Endothelial cell of umbilical vein (primary cell): Measurements from ENCODE around the gene TOP2A. TPM values are rescaled to one million over a fixed set of nuclear protein-coding genes. Genes with fewer than 3 reads are reported as not detected.

ENCODE experiments used
- BruUV-seq: library from RNA; stranded (reverse); fragments of 400-500 nt; replicated peaks from 2 replicates; lab custom pipeline; 2021; lab: Mats Ljungman, UMichigan
- CTCF ChIA-PET: fragments of 300-600, 350-600 bp; sonication (Branson Sonifier 250); formaldehyde crosslinking; loops from one replicate; lab custom pipeline; 2021; ENCODE audit warnings: antibody characterized with exemption, inconsistent platforms; lab: Charles Lee
- POLR2A ChIA-PET: fragments of 300-600, 350-600 bp; sonication (Branson Sonifier 250); formaldehyde crosslinking; loops from one replicate; lab custom pipeline; 2021; ENCODE audit warnings: antibody characterized with exemption, inconsistent platforms; lab: Charles Lee
- DNase-seq: peaks from one replicate; pipeline ENCODE4 v3.0.0-alpha.2; 2011; ENCODE audit warnings: low read depth, low spot score
- FAIRE-seq: peaks from 2 replicates; lab custom pipeline; 2011; peaks lifted over from hg19 to GRCh38; lab: Jason Lieb, UNC
- H2AFZ ChIP-seq: 2 replicates; pipeline ENCODE4 v1.6.0; 2012; ENCODE audit warnings: low read depth, low read length, control low read depth, inconsistent platforms
- H3K27ac ChIP-seq: 2 replicates; pipeline ENCODE4 v1.5.1; 2011; ENCODE audit warnings: low read depth, mild to moderate bottlenecking, control low read depth, low read length, moderate library complexity; ENCODE audit not compliant: insufficient read depth
- H3K27me3 ChIP-seq, 2 experiments: 2 replicates each; pipeline versions ENCODE4 v1.6.0 to v1.6.1; 2011; ENCODE audit warnings: low read length in 2 of 2, mixed read lengths in 1 of 2; ENCODE audit not compliant: control insufficient read depth in 2 of 2, insufficient read depth in 2 of 2
- H3K36me3 ChIP-seq, 2 experiments: 2 replicates in 1 of 2; 3 replicates in 1 of 2; pipeline ENCODE4 v1.5.1; 2011; ENCODE audit warnings: low read length in 2 of 2, mild to moderate bottlenecking in 1 of 2, moderate library complexity in 1 of 2; ENCODE audit not compliant: control insufficient read depth in 2 of 2, insufficient read depth in 2 of 2; ENCODE audit errors: extremely low read depth in 1 of 2
- H3K4me1 ChIP-seq: 3 replicates; pipeline ENCODE4 v1.5.1; 2011; ENCODE audit warnings: mild to moderate bottlenecking, low read length; ENCODE audit not compliant: control insufficient read depth, insufficient read depth; ENCODE audit errors: extremely low read depth
- H3K4me2 ChIP-seq: 2 replicates; pipeline ENCODE4 v1.6.1; 2011; ENCODE audit warnings: low read length, control low read depth, mixed read lengths; ENCODE audit not compliant: insufficient read depth
- H3K4me3 ChIP-seq, 3 experiments: fragments of 200-600 bp in 1 of 3; sonication (generic), shearing (Covaris generic) in 1 of 3; replicated peaks in 1 of 3; 2 replicates each; pipeline ENCODE4 v1.5.1; 2011 to 2016; ENCODE audit warnings: control low read depth in 3 of 3, low read length in 3 of 3, mild to moderate bottlenecking in 2 of 3, inconsistent platforms in 1 of 3, low read depth in 1 of 3, moderate library complexity in 1 of 3; ENCODE audit not compliant: insufficient read depth in 1 of 3
- H3K79me2 ChIP-seq: 2 replicates; pipeline ENCODE4 v1.6.0; 2012; ENCODE audit warnings: low read length, inconsistent platforms; ENCODE audit not compliant: control insufficient read depth, insufficient read depth
- H3K9ac ChIP-seq: replicated peaks from 2 replicates; pipeline ENCODE3; 2011; ENCODE audit warnings: low read length, control low read depth; ENCODE audit not compliant: insufficient read depth; ENCODE audit errors: extremely low read depth
- H3K9me1 ChIP-seq: replicated peaks from 3 replicates; pipeline ENCODE4 v1.6.0; 2011; ENCODE audit warnings: mild to moderate bottlenecking, low read length; ENCODE audit not compliant: control insufficient read depth, insufficient read depth; ENCODE audit errors: extremely low read depth
- H3K9me3 ChIP-seq: replicated peaks from 2 replicates; pipeline ENCODE4 v1.5.1; 2012; ENCODE audit warnings: low read length, inconsistent platforms; ENCODE audit not compliant: control insufficient read depth, insufficient read depth
- H4K20me1 ChIP-seq: replicated peaks from 2 replicates; pipeline ENCODE3; 2011; ENCODE audit warnings: mild to moderate bottlenecking, low read length; ENCODE audit not compliant: control insufficient read depth, insufficient read depth; ENCODE audit errors: extremely low read depth
- EZH2 ChIP-seq: IDR thresholded peaks from 2 replicates; pipeline ENCODE4 v1.6.1; 2012; ENCODE audit warnings: borderline replicate concordance, low read depth, mild to moderate bottlenecking, moderate library complexity, low read length, inconsistent platforms; ENCODE audit not compliant: severe bottlenecking
- FOS ChIP-seq: IDR thresholded peaks from 2 replicates; pipeline ENCODE4 v1.6.1; 2011; ENCODE audit warnings: mild to moderate bottlenecking, low read length, moderate library complexity, borderline replicate concordance; ENCODE audit not compliant: insufficient read depth
- GATA2 ChIP-seq: IDR thresholded peaks from 2 replicates; pipeline ENCODE4 v1.7.0; 2011; ENCODE audit warnings: low read depth, mild to moderate bottlenecking, moderate library complexity, mixed read lengths, low read length; ENCODE audit not compliant: insufficient read length, insufficient read depth
- JUN ChIP-seq: IDR thresholded peaks from 2 replicates; pipeline ENCODE4 v1.6.1; 2011; ENCODE audit warnings: borderline replicate concordance, low read depth; ENCODE audit not compliant: insufficient read length, insufficient read depth
- MYC ChIP-seq: IDR thresholded peaks from one replicate; pipeline ENCODE4 v1.6.1; 2011; ENCODE audit warnings: mild to moderate bottlenecking, low read depth, low read length
- POLR2A ChIP-seq: IDR thresholded peaks from 2 replicates; pipeline ENCODE4 v1.6.1; 2012; ENCODE audit warnings: low read depth, mild to moderate bottlenecking, control low read depth, low read length
- POLR2AphosphoS5 ChIP-seq: IDR thresholded peaks from 2 replicates; pipeline ENCODE4 v1.6.1; 2012; ENCODE audit warnings: low read depth, mild to moderate bottlenecking, control low read depth, low read length, moderate library complexity; ENCODE audit not compliant: insufficient read depth
- dilution Hi-C: fragments of 300-500 bp; cut with MboI; formaldehyde crosslinking; loops from one replicate; pipeline ENCODE4 v1.15.0; 2019; ENCODE audit warnings: low sequenced_read_pairs; ENCODE audit not compliant: extremely low pct_ligation_motif_present
- intact Hi-C: fragments of 100-400 bp; cut with micrococcal nuclease; formaldehyde crosslinking; loops from one replicate; pipeline ENCODE4 v1.10.0; 2022
- polyA plus RNA-seq, 4 experiments: library from polyadenylated mRNA; depleted of rRNA in 3 of 4; stranded (reverse) in 3 of 4; unstranded in 1 of 4; fragments of >200 nt; gene quantifications; 2 replicates each; pipeline versions ENCODE4 v1.2.1 to v1.2.3, GENCODE V29; 2011 to 2012; ENCODE audit warnings: missing spikeins in 1 of 4
- total RNA-seq: library from RNA; stranded (reverse); gene quantifications from 2 replicates; pipeline ENCODE4 v1.2.3, GENCODE V29; 2021
- TF ChIP-seq, protein P1 (sequence below): IDR thresholded peaks from 2 replicates; pipeline ENCODE4 v1.6.1; 2011; ENCODE audit not compliant: insufficient read depth, insufficient read length
- TF ChIP-seq, protein P2 (sequence below), 2 donors: IDR thresholded peaks; 1 replicate in 1 of 2; 2 replicates in 1 of 2; pipeline ENCODE4 v1.5.1; 2011; ENCODE audit warnings: low read length in 2 of 2, mild to moderate bottlenecking in 2 of 2, moderate library complexity in 2 of 2, control low read depth in 1 of 2, inconsistent platforms in 1 of 2, low read depth in 1 of 2; ENCODE audit not compliant: insufficient read depth in 1 of 2; ENCODE audit errors: extremely low read depth in 1 of 2

The TOP2A gene
- total and polyA plus RNA-seq, 2 donors (not counting 3 experiments of a cell fraction or from before 2014, with no cell fraction given): 31.3 to 160 TPM

DNA sequence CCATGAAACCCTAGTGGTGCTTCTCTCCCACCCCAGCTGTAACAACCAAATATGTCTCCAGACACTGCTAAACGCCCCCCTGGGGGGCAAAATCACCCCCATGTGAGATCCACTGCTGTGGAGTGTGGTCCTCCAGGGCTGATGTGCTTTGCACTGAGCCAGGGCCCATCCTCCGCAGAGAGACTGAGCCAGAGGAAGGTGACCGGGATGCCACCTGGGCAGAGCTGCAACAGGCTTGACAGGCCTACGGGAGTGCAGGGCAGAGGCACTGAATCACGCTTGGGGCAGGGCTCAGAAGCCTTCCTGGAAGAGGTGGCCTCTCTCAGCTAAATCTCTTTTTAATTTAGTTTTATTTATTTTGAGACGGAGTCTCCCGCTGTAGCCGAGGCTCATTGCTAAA lies 57.6 kb downstream of the TOP2A start:
- H3K27me3 ChIP-seq: no peaks in the 10 kb centered on the region
- ChIA-PET CTCF (interaction anchor here (2.1 to 18.3 kb wide), 5 partner anchors 54 to 199 kb away, joined by 5 to 530 read pairs (median 41); partner anchors contain the start of gene RARA), POLR2A (no interaction called here)
- no peaks in the 10 kb centered on the region for H3K9me3 ChIP-seq
- dilution Hi-C loops (no loop called here), intact Hi-C loops (no loop called here)
- H3K4me2 ChIP-seq: no peak overlapping the region
- H3K36me3 ChIP-seq: peaks cover 3 to 11% of the 10 kb centered on the region in 2 experiments
- TF ChIP-seq GATA2 (no peak), MYC (no peak)
- H3K4me3 ChIP-seq: no peak overlapping the region
- H4K20me1 ChIP-seq: no peaks in the 10 kb centered on the region
- H3K9ac ChIP-seq: no peak overlapping the region
- H3K27ac ChIP-seq: no peak overlapping the region
- peaks cover 11% of the 10 kb centered on the region for H3K4me1 ChIP-seq
- no peaks in the 10 kb centered on the region for H3K79me2 ChIP-seq
- FAIRE-seq: no peak
- H2AFZ ChIP-seq: no peak overlapping the region
- H3K9me1 ChIP-seq: no peaks in the 10 kb centered on the region
- DNase-seq: no peak
- no TSS peak for BruUV-seq

DNA sequence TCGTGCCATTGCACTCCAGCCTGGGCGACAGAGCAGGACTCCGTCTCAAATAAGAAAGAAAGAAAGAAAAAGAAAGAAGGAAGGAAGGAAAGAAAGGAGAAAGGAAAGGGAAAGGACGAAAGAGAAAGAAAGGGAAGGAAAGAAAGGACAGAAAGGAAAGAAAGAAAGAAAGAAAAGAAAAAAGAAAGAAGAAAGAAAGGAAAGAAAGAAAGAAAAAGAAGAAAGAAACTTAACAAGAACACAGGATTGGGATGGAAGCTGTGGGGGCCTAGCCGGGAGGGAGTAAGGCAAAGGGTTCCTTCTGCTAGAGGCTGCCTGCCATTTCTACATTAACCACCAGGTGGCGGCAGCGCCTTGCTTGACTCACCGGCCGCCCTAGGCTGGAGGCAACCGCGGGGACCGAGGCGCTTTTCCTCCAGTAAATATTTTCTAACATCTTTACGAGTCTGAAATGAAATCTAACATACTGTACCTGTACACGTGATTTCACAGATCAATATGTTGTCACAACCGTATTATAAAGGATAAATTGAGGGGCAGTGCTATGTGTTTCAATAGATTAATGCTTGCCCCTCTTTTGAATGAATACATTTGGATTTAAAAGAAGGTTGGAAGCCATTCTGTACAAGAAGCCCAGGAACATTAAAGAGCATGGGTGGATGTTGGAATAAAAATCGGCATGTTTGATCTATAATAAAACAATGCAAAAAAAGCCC lies 59.2 kb downstream of the TOP2A start:
- Histone ChIP-seq H2AFZ (peak overlapping the region; percentile 60), H3K27me3 (no peaks in the 10 kb centered on the region), H3K4me1 (peaks cover 7% of the 10 kb centered on the region), H3K79me2 (no peaks in the 10 kb centered on the region), H3K9me3 (no peaks in the 10 kb centered on the region), H3K4me3 (no peak overlapping the region), H3K27ac (no peak overlapping the region), H3K4me2 (peak overlapping the region; percentile 78), H3K9me1 (no peaks in the 10 kb centered on the region), H3K9ac (no peak overlapping the region), H3K36me3 (peaks cover 3 to 17% of the 10 kb centered on the region in 2 experiments), H4K20me1 (no peaks in the 10 kb centered on the region)
- intact Hi-C loops: loop anchor here (1.0 kb wide), 5 partner anchors 57 to 202 kb away; partner anchors contain the start of gene IGFBP4
- dilution Hi-C loops: no loop called here
- ChIA-PET CTCF (interaction anchor here (0.9 to 18.3 kb wide), 16 partner anchors 11 to 201 kb away, joined by 3 to 530 read pairs (median 5); partner anchors contain the start of genes RARA and TOP2A), POLR2A (interaction anchor here (1.4 kb wide), 1 partner anchor 56 kb away, joined by 3 read pairs; no protein-coding TSS in a partner anchor)
- DNase-seq (peak; percentile 84), FAIRE-seq (peak; percentile 92)
- no TSS peak for BruUV-seq
- TF ChIP-seq POLR2A (peak; percentile 32), EZH2 (no peak), MYC (no peak), FOS (peak; percentile 42), POLR2AphosphoS5 (peak; percentile 54), GATA2 (no peak), JUN (no peak)
- TF ChIP-seq, protein P1, sequence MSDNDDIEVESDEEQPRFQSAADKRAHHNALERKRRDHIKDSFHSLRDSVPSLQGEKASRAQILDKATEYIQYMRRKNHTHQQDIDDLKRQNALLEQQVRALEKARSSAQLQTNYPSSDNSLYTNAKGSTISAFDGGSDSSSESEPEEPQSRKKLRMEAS: no peak
- TF ChIP-seq, protein P2, sequence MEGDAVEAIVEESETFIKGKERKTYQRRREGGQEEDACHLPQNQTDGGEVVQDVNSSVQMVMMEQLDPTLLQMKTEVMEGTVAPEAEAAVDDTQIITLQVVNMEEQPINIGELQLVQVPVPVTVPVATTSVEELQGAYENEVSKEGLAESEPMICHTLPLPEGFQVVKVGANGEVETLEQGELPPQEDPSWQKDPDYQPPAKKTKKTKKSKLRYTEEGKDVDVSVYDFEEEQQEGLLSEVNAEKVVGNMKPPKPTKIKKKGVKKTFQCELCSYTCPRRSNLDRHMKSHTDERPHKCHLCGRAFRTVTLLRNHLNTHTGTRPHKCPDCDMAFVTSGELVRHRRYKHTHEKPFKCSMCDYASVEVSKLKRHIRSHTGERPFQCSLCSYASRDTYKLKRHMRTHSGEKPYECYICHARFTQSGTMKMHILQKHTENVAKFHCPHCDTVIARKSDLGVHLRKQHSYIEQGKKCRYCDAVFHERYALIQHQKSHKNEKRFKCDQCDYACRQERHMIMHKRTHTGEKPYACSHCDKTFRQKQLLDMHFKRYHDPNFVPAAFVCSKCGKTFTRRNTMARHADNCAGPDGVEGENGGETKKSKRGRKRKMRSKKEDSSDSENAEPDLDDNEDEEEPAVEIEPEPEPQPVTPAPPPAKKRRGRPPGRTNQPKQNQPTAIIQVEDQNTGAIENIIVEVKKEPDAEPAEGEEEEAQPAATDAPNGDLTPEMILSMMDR (IDR thresholded peaks at IDR 0.05; ENCODE audit: extremely low read depth in 1 of 2, insufficient read depth in 1 of 2, low read depth in 1 of 2, low read length in 2 of 2): peak; percentile 92 to 95
